ENCODE results near the gene MSH4.

DNA sequence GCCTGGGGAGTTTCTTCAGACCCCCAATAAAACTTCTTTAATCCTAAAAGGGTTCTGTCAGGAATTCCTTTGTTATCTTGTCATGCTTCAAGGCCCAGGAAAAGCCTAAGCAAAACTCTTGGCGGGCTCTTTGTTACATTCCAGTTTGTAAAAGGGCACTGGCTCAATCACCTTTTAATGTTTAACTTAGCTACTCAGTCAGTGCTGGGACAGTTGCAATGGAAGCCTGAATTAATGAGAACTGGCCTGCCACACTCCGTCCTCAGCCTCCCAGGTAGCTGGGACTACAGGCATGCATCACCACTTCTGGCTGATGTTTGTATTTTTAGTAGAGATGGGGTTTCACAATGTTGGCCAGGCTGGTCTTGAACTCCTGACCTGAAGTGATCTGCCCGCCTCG lies 156.8 kb downstream of the MSH4 start:
- TF ChIP-seq, protein P1, sequence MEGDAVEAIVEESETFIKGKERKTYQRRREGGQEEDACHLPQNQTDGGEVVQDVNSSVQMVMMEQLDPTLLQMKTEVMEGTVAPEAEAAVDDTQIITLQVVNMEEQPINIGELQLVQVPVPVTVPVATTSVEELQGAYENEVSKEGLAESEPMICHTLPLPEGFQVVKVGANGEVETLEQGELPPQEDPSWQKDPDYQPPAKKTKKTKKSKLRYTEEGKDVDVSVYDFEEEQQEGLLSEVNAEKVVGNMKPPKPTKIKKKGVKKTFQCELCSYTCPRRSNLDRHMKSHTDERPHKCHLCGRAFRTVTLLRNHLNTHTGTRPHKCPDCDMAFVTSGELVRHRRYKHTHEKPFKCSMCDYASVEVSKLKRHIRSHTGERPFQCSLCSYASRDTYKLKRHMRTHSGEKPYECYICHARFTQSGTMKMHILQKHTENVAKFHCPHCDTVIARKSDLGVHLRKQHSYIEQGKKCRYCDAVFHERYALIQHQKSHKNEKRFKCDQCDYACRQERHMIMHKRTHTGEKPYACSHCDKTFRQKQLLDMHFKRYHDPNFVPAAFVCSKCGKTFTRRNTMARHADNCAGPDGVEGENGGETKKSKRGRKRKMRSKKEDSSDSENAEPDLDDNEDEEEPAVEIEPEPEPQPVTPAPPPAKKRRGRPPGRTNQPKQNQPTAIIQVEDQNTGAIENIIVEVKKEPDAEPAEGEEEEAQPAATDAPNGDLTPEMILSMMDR (IDR thresholded peaks at IDR 0.05) = no peak
- no peak for TF ChIP-seq EZH2 (IDR thresholded peaks at IDR 0.05)
- no peak for TF ChIP-seq EZH2phosphoT487 (IDR thresholded peaks at IDR 0.05)
